GM19023 (cell line): ENCODE measurements around the gene POLDIP3.

Source experiments
- ATAC-seq: cut with Tn5 transposase; IDR thresholded peaks from one replicate; pipeline ENCODE4 v1.9.1; 2021; ENCODE audit warnings: mild to moderate bottlenecking, moderate library complexity; ENCODE audit not compliant: unreplicated experiment

The POLDIP3 gene

DNA sequence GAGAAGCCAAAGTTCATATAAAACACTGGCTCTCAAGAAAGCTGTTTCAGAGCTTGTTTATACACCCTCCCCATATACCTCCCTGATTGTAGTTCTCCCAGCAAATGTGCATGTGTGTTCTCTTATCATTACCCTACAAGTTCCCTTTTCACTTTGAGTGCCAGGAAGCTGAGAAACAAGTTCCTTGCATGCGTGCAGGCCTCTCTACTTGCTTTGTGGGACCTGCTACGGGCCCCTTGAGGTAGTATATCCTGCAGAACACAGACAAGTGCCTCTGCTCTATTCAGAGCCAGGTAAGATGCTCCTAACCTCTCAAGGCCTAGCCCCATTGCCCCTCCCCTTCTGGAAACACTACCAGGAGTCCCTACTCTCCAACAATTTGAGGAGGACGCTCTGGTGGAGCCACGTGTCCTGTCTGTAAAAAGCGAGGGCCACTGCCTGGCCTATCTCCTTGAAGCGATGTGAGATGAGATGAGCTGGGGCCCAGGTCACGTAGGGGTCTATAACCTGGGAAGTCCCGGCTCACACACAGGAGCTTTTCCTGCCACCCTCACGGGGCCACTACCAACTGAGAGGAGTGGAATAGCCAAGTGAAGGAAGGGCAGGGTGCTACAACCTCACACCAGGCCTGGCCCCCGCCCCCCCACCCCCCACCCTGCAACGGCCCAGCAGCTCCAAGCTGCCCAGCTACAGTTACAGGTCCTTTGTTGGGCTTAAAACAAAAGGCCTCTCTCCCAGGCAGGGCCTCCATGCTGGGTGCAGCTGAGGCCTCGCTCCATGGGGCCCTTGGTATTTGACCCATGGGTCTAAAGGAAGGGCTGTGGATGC lies 28.3 kb upstream of the POLDIP3 start:
- no peak for ATAC-seq

DNA sequence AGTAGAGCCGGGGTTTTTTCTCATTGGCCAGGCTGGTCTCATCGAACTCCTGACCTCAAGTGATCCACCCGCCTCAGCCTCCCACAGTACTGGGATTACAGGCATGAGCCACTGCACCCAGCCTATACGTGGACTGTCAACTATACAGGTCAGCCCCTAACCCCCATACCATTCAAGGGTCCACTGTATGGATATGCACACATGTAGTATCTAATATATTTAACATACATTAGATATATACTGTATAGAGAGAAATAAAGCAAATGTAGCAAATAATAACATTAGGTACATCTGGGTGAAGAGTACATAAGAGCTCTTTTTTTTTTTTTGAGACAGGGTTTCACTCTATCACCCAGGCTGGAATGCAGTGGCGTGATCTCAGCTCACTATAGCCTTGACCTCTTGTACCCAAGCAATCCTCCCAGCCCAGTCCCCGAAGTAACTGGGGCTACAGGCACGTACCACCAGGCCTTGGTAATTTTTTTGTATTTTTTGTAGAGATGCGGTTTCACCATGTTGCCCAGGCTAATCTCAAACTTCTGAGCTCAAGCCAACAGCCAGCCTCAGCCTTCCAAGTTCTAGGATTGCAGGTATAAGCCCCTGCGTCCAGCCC lies 27.2 kb upstream of the POLDIP3 start:
- ATAC-seq: no peak

DNA sequence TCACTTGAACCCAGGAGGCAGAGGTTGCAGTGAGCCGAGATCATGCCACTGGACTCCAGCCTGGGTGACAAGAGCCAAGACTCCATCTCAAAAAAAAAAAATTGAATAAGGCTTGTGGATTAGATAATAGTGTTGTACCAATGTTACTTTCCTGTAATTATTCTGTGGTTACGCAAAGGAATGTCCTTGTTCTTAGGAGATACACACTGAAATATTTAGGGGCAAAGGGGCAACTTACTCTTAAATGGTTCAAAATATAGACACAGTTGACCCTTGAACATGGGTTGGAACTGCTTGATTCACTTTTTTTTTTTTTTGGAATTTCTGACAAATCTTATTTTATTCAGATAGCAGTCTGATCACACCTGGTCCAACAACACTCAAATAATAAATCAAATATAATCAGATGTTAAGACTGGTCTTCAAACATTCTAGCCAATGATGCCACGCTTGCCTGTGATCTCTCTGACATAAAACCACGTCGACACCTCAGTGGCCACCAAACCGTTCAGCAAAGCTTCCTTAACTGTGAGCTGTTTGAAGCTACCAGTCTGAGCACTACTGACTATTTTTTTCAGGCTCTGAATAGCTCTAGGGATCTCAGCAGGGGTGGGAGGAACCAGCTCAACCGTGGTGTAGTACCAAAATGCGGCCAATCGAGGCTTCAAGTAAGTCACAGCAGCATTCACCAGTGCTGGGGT lies 25.0 kb upstream of the POLDIP3 start:
- no peak for ATAC-seq

DNA sequence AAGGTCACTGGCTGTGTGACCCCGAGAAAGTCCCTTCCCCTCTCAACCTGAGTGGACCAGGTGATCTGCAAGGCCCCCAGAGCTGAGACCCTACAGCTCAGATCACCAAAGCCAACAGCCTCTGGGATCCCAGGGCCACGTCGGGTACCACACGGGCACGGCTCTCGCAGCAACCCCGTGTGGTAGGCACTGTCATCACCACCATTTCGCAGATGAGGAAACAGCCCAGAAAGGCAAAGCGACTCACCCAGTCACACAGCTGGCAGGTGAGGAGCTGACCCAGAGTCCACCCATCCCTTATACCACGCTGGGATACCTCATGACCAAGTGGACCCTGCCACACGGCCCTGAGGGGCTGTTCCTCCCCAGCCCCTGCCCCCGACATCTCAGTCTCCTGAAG lies 22.9 kb upstream of the POLDIP3 start:
- ATAC-seq: no peak

DNA sequence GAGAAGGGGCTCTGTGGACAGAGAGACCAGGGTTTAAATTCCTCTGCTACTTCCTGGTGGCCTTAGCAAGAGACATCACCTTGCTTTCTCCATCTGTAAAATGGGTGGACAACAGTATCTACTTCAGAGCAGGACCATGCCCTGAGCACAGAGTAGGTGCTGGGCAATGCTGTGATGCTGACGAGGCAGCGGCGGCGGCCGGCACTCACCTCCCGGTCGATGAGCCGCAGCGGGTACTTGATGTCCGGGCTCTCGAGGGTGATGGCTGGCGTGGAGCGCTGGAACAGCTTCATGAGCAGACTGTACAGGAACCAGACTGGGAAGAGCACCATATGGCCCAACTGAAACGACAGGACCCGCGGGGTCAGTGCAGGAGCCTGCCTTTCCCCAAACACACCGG lies 21.8 kb upstream of the POLDIP3 start:
- ATAC-seq: no peak

DNA sequence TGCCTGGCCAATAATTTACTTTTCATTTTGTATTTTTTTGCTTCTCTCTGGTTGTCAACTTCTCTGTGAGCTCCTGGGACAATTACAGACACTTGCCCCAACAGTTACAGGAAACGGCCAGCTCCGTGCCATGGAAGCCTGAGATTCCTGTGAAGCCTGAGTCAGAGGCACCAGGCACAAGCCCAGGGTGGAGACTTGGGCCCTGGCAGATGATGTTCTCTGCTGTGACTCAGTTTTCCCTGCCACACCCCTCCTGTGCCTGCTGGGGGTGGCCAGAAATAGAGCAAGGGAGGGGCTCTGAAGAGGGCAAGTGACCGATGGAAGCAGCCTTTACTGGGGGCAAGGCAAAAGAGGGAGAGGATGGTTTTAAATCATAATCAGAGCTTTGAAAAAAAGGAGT lies 20.8 kb upstream of the POLDIP3 start:
- ATAC-seq: no peak

DNA sequence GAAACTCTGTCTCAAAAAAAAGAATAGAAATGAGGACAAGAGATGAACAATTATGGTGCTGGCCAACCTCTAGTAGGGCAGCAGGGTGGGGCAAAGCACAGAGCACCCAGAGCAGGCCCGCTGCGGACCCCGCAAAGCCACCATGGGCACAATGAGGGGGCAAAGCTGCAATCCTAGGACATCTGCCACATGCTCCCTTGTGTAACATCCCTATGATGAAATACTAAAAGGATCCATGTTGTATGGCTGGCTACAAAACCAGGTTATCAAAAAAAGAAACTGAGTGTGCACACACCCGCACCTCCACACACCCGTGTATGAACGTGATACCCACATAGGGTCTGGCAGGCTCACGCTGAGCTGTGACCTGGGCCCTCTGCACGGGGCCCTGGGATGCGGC lies 18.3 kb upstream of the POLDIP3 start:
- no peak for ATAC-seq

DNA sequence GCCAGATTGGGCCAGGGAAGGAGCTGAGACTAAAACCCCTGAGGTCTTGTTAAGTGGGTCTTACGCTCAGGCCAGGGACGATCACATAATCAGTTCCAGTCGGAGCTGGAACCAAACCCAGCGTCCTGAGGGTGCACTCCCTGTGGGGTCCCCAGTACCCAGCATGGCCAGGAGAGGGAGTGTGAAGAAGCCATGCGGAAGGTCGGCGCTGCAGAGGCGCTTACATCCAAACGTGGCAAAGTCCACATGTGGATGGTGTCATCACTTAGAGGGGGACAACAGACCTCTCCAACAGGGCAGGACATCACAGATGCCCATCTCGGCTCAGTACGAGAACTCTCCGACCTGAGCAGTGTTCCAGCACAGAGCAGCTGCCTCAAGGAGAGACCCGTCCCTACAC lies 17.4 kb upstream of the POLDIP3 start:
- no peak for ATAC-seq

DNA sequence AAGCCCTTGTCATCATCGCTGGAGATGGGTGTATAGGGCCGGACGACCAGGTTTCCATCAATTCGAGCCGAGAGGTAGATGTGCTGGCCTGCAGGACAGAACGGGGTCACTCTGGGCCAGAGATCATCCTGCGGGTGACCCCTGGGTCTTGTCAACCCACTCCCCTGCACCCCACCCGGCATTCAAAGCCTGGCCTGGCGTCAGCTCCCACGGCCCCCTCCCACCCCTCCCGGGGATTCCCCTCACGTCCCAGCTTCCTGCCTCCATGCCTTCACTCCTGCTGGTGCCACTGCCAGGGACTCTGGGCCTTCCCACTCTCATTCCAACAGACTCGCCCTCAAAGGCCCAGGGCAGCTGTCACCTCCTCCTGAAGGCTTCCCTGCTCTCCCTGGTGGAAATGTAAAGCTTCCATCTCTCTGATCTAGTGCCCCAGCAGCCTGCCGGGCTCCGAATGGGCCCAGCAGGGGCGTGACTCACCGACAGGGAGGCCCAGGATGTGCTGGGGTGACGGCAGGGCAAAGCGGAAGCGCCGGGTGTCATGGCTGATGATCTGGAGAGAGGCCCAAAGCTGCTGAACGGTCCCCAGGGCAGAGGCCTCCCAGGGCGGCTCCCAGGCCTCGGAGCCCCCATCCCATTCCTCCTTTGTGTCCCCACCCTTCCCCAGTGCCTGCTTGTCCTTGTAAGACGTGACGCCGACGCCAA lies 16.4 kb upstream of the POLDIP3 start:
- no peak for ATAC-seq

DNA sequence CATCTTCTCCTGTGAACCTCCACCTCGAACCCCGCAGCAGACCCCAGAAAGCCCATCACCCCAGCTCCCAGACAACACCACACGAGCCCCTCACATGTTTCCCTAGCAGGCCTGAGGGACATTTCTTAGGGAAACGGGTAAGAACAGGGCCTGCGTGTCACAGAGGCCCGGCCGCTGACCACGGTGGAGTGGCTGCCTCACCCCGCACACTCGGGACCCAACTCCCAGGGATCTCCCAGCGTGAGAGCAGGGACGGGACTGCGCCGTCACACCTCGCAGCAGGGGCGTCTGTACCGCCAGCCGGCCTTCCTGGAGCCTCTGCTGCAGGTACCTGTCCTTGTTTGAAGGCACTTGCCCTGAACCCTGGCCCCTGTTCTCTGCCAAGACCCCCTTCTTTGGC lies 15.5 kb upstream of the POLDIP3 start:
- ATAC-seq: no peak

DNA sequence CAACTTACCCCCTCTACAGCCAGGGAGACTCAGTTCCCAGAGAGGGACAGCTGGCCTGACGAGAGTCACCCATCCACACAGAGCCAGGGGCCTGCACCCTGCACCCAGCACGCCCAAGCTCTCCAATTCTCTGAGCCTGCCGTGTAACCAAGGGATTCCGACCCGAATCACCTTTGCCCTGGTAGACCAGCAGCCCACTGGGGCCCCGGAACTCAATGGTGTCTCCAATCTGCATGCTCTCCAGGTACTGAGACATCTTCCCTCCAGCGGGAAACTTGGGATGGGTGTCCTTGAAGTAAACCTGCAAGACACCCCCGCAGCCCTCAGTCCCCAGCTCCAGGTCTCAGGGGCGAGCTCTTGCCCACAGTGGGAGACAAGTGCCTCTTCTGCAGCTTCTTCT lies 13.3 kb upstream of the POLDIP3 start:
- ATAC-seq: no peak

DNA sequence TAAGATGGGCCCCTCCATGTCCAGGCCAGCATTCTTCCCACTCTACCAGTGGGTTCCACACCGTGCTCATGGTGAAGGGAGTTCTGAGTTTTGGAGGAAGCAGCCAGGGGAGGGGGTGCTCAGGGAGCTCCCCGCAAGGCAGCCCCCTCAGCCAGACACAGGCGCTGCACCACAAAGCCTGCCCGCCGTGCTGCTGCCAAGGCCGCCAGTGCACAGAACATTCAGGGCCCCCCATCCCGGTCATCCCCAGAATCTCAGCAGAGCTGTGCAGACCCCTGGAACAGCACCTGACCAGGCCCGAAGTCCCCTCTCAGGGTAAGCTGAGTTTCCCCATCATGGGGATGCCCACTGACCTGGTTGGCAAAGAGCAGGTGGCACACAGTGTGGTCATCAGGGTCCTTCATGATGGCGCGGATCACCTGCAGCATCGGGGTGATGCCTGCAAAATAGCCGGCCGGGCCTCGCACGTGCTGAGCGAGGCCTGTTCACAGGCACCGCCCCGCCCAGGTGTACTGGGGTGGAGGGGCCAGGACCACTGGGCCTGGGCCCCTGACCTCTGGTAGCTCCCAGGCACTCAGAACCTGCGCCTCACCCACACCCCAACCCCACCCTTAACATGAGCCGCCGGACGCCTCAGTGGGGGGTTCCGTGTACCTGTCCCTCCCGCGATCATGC lies 12.4 kb upstream of the POLDIP3 start:
- ATAC-seq: no peak

DNA sequence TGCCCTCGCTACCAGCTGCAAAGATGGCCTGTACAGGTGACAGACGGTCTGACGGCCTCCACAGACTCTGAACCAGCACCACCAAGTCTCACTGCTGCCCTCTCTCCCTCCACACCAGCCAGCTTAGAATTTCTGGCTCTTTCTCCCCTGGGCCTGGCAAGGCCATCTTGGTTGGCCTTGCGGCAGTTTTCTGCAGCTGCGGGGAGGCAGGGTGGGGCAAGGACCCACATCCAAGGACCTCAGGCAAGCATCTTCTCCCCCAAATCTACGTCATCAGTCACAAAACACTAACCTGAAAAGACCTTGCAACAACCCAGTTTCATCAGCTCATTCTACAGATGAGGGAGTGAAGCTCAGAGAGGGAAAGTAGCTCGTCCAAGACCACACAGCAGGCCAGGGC lies 11.7 kb upstream of the POLDIP3 start:
- no peak for ATAC-seq

DNA sequence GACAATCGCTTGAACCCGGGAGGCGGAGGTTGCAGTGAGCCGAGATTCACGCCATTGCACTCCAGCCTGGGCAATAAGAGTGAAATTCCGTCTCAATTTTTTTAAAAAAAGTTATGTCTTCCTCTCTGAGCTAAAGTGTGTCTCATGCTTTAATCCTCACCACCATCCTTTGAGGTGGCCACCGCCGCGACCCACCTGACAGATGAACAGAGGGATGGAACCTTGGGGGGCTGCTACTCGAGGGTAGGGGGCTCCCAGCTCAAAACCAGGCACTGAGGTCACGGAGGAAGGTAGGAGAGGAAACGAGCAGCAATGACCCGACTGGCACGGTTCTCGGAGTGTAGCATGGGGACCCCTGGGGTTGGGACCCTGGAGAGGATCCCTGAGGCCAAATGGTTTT lies 10.7 kb upstream of the POLDIP3 start:
- no peak for ATAC-seq

DNA sequence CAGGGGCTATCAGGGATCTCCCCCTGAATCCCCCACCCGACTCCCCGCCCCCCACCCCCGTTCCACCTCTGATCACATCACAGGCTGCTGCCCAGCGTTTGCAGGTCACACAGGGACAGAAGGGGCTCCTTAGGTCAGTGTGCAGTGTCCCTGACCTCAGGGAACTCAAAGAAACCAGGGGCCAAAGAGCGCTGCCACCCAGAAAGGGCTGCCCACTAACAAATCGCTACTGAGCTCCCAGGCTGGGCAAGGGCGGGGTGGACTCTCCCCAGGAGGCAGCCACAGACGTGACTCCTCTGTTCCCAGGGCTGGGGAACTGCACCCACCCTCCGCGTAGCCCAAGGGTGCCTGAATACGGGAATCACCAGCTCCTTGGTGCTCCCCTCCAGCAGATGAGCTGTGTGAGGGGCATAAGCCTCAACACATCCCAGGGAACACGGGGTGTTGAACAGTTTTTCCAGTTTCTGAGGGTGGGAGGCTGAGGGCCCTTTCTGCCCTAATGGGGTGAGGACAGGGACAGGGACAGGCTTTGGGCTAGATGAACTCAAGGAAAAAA lies 9.9 kb upstream of the POLDIP3 start:
- ATAC-seq: no peak

DNA sequence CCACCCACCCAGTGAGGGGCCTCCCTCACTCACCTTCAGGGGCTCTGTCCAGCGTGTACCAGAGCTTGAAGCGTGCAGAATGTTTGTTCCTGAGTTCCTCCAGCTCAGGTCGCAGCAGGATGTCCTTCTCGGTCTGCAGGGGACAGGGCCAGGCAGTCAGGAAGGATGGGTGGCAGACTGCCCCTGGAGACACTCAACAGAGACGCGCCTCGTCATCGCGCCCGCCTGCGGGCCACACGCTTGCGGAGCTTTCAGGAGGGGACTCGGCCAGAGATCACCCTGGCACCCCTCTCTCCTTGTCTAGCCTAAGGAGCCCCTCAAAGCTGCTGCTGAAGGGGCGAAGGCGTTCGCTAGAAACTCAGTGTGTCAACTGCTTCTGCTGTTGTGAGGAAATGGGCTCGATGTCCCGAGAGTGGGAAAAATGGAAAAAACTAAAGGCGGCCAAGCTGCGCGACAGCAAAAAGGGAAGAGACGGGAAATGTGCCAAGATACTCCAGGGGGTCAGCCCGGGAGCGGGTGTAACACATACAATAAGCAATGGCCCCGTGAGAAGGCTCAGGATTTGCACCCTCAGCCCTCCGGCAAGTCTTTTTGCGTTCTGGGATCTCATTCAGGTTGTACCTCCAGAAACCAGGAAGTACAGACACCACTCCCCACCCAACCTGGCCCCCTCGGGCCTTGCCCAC lies 9.2 kb upstream of the POLDIP3 start:
- ATAC-seq: no peak

DNA sequence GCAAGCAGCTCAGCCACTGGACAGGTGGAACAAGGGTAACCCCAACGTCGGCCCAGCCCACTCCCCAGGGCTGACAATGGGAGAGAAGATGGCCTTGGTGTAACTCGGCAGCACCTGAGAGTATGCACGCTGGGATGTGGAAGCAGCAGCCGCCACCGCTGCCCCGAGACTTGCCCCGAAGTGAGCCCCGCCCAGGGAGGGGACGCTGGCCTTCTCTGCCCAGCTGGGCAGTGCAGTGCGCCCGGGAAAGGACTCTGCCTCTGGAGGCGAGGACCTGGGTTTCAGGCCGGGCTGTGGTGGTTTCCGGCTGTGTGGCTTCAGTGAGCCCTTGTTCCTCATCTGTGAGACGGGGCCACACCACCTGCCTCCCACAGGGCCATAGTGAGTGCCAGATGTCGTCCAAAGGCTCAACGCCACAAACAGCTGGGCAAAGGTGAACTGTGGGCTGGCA lies 8.6 kb upstream of the POLDIP3 start:
- no peak for ATAC-seq

DNA sequence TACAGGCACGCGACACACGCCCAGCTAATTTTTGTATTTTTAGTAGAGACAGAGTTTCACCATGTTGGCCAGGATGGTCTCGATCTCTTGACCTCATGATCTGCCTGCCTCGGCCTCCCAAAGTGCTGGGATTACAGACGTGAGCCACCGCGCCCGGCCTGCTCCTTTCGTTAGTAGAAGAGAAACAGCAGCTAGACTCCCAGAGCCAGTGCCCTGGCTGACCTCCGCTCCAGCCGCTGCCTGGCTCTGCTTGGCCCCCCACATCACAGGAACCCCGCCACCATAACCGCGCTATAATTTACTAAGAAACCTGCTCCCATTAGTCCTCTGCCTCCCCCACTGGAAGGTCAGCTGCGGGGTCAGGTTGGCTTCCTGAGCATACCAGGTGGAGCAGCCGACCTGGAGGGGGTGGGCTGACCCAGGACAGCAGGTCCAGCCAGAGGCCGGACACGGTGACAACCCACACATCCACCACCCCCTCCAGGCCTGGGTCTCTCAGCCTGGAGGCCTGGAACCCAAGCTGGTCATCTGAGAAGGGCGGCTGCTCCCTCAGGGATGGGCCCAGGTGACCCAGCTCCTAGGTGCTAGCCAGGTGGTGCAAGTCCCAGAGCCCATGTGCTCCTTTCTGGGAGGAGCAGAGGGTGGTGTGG lies 7.5 kb upstream of the POLDIP3 start:
- no peak for ATAC-seq

DNA sequence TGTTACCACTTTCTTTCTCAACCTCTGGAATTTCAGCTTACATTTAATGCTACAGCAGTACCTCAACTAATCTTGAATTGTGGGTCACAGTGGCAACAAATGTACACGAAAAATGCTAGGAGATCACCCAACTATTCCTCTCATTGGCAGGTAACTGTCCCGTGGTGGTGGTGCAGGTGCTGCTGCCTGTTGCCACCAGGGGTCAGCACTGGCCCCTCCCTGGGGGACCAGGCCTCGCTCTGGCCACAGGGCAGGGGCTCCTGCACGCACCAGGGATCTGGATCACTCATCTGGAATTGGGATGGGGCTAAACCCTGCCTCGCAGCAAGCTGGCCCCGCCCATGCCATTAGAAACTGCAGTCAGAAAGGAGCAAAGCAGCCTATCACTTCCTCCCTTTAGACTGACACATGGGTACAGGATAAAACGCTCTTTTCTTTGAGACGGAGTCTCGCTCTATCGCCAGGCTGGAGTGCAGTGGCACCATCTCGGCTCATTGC lies 6.9 kb upstream of the POLDIP3 start:
- peak; percentile 55 for ATAC-seq
